Prostate gland (tissue), 2 donors: ENCODE data around the gene LZTR1. TPM values are rescaled to one million over a fixed set of nuclear protein-coding genes. Genes with fewer than 3 reads are reported as not detected.

Source experiments
- DNase-seq: peaks from one replicate; pipeline ENCODE4 v3.0.0-alpha.2; 2019; ENCODE audit warnings: low spot score
- H3K27ac ChIP-seq, 2 donors: fragments of 200-600 bp; sonication (generic); 2 replicates each; pipeline ENCODE4 v1.5.1; 2017 to 2019
- H3K27me3 ChIP-seq: fragments of 200-600 bp; sonication (generic); replicated peaks from 2 replicates; pipeline ENCODE4 v1.5.1; 2019; ENCODE audit not compliant: insufficient read depth
- H3K36me3 ChIP-seq, 2 donors: fragments of 200-600 bp; sonication (generic); 1 replicate in 1 of 2; 2 replicates in 1 of 2; pipeline versions ENCODE4 v1.5.1 to v1.8.1; 2017 to 2019
- H3K4me1 ChIP-seq: fragments of 200-600 bp; sonication (generic); replicated peaks from 2 replicates; pipeline ENCODE4 v1.5.1; 2019
- H3K4me3 ChIP-seq, 2 donors: fragments of 200-600 bp; sonication (generic); 2 replicates each; pipeline ENCODE4 v1.5.1; 2017 to 2019
- H3K9me3 ChIP-seq: fragments of 200-600 bp; sonication (generic); 2 replicates; pipeline ENCODE4 v1.5.1; 2017
- CTCF ChIP-seq, 4 experiments: fragments of 200-600 bp in 2 of 4; fragments of 450-650 bp in 2 of 4; sonication (generic) in 2 of 4; IDR thresholded peaks; 1 replicate in 3 of 4; 2 replicates in 1 of 4; pipeline ENCODE4 v1.5.1; 2016 to 2019; ENCODE audit warnings: antibody characterized with exemption in 4 of 4, mild to moderate bottlenecking in 2 of 4, moderate library complexity in 2 of 4
- POLR2A ChIP-seq: fragments of 450-650 bp; IDR thresholded peaks from one replicate; pipeline ENCODE4 v1.6.1; 2016; ENCODE audit warnings: antibody characterized with exemption, mild to moderate bottlenecking
- POLR2AphosphoS5 ChIP-seq: sonication (generic); formaldehyde crosslinking; IDR thresholded peaks from one replicate; pipeline ENCODE4 v1.6.1; 2017; ENCODE audit warnings: antibody characterized with exemption
- WGBS: methylation state at CpG from one replicate; pipeline ENCODE4 v1.1.5; 2018; 5-methylcytosine and 5-hydroxymethylcytosine counted together
- intact Hi-C: fragments of 100-400 bp; cut with DNase I; formaldehyde crosslinking; loops from one replicate; pipeline ENCODE4 v1.14.2; 2022
- total RNA-seq, 2 donors: library from RNA; depleted of rRNA; stranded (reverse); fragments of >200 nt; gene quantifications; one replicate each; pipeline ENCODE4 v1.1.0, GENCODE V29; 2016

Gene LZTR1
- total RNA-seq, 2 donors from 2014 or later: 41.5 to 48.9 TPM

- H3K27ac ChIP-seq: no peak overlapping the region
- H3K36me3 ChIP-seq: no peaks in the 10 kb centered on the region
- DNase-seq: no peak
- no peak overlapping the region for H3K4me3 ChIP-seq
- H3K9me3 ChIP-seq: no peaks in the 10 kb centered on the region
- no peaks in the 10 kb centered on the region for H3K4me1 ChIP-seq
- no peak for TF ChIP-seq CTCF (IDR thresholded peaks at IDR 0.05)
- TF ChIP-seq POLR2A: no peak
- no peak for TF ChIP-seq POLR2AphosphoS5
- no peaks in the 10 kb centered on the region for H3K27me3 ChIP-seq
- 71% methylated on average over 21 of the region's 21 CpGs for whole genome bisulfite sequencing
- intact Hi-C loops: no loop called here
Measured at GRCh38 chr22:20972933-20973577, 9.0 kb upstream of the LZTR1 start.

GRCh38 chr22:20973634-20974286 is 8.3 kb upstream of the LZTR1 start:
- Histone ChIP-seq H3K9me3 (no peaks in the 10 kb centered on the region), H3K27me3 (no peaks in the 10 kb centered on the region), H3K4me1 (no peaks in the 10 kb centered on the region), H3K36me3 (no peaks in the 10 kb centered on the region), H3K4me3 (no peak overlapping the region), H3K27ac (no peak overlapping the region)
- 39% methylated on average over 21 of the region's 21 CpGs for WGBS
- intact Hi-C loops: no loop called here
- no peak for DNase-seq
- TF ChIP-seq CTCF (IDR thresholded peaks at IDR 0.05) (no peak), POLR2AphosphoS5 (no peak), POLR2A (no peak)

- Histone ChIP-seq H3K9me3 (no peaks in the 10 kb centered on the region), H3K36me3 (no peaks in the 10 kb centered on the region), H3K27me3 (no peaks in the 10 kb centered on the region), H3K4me3 (no peak overlapping the region), H3K27ac (no peak overlapping the region), H3K4me1 (no peaks in the 10 kb centered on the region)
- WGBS: 73% methylated on average over 16 of the region's 16 CpGs
- DNase-seq: no peak
- TF ChIP-seq CTCF (IDR thresholded peaks at IDR 0.05) (no peak), POLR2AphosphoS5 (no peak), POLR2A (no peak)
- intact Hi-C loops: no loop called here
Measured at GRCh38 chr22:20974336-20974955, 7.7 kb upstream of the LZTR1 start.

- no peak overlapping the region for H3K4me3 ChIP-seq
- no peaks in the 10 kb centered on the region for H3K9me3 ChIP-seq
- no peak overlapping the region for H3K27ac ChIP-seq
- WGBS: 82% methylated on average over 14 of the region's 14 CpGs
- DNase-seq: no peak
- intact Hi-C loops: no loop called here
- TF ChIP-seq POLR2AphosphoS5 (no peak), POLR2A (no peak), CTCF (IDR thresholded peaks at IDR 0.05) (no peak)
- H3K27me3 ChIP-seq: no peaks in the 10 kb centered on the region
- no peaks in the 10 kb centered on the region for H3K36me3 ChIP-seq
- H3K4me1 ChIP-seq: no peaks in the 10 kb centered on the region
Measured at GRCh38 chr22:20975541-20976290, 6.4 kb upstream of the LZTR1 start.
